ENCODE data around the gene SDF4. TPM values are rescaled to one million over a fixed set of nuclear protein-coding genes. Genes with fewer than 3 reads are reported as not detected.

The SDF4 gene
- total RNA-seq, 1 experiment from 2014 or later: 94.2 TPM

DNA sequence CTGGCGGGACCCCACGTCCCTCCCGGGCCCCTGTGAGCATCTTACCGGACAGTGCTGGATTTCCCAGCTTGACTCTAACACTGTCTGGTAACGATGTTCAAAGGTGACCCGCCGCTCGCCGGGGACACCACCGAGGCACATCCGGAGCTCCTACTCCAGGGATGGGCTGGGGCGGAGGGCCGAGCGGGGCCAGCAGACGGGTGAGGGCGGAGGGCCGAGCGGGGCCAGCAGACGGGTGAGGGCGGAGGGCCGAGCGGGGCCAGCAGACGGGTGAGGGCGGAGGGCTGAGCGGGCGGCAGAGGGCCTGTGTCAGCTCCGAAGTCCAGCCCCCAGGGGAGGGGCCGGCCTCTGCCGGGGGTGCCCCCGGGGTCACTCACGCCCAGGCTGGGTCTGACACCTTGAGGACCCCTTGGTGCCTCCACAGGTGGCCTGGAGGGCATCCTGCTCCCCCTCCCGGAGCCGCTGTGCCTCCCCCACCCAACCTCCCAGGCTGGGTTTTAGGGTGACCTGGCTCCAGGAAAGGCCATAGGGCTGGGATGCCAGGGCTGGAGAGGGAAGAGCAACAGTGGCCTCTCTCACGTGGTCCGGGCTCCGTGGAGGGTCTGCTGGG is 63.9 kb downstream of the SDF4 start:
- no peak for DNase-seq (ENCODE audit: low read depth, low spot score)
- in situ Hi-C loops (cut with HindIII; ENCODE audit: low pct_unique_long_range_greater_than_20kb, low sequenced_read_pairs): no loop called here

DNA sequence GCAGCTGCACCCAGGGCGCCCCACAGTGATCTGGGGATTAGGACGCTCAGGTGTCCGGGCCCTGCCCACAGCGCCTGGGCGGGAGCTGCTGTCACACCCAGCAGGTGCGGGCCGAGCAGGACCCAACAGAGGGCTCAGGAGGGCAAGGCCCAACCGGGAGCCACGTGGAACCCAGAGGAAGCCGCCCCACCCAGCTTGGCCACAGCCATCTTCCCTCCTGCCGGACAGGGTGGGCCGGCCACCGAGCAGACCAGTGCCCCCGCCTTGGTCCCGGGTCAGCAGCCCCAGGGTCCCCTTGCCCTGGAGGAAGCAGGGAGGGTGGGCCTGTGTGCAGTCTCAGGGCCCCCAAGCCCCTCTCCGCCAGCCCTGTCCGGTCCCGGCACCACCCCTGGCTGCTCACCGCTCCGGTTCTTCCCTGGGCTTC is 64.4 kb downstream of the SDF4 start:
- in situ Hi-C loops (cut with HindIII; ENCODE audit: low pct_unique_long_range_greater_than_20kb, low sequenced_read_pairs): no loop called here
- no peak for DNase-seq (ENCODE audit: low read depth, low spot score)

Small RNA genes lying within 50 kb of the gene (small RNA-seq; reads per million reads assigned to genes)
- 0 reads per million in 2 experiments for gene MIR200A
- gene MIR200B: 0 to 0.91 reads per million in 2 experiments
- 0 to 0.05 reads per million in 2 experiments for gene MIR429

Other genes starting within 250 kb of the SDF4 start
- 0.85 and 1.3 TPM in 2 replicates for gene PERM1, start 249.9 kb downstream of the SDF4 start, total RNA-seq (2014; rRNA removed; shearing (Covaris generic))
- 4.8 and 8.4 TPM in 2 replicates for gene HES4, start 231.9 kb downstream of the SDF4 start, total RNA-seq (2014; rRNA removed; shearing (Covaris generic))
- 3.1 and 6.2 TPM in 2 replicates for gene ISG15, start 218.5 kb downstream of the SDF4 start, total RNA-seq (2014; rRNA removed; shearing (Covaris generic))
- gene AGRN, start 211.9 kb downstream of the SDF4 start, total RNA-seq (2014; rRNA removed; shearing (Covaris generic)): 21.3 and 23.0 TPM in 2 replicates
- gene RNF223, start 157.7 kb downstream of the SDF4 start, total RNA-seq (2014; rRNA removed; shearing (Covaris generic)): not detected in 2 replicates
- gene C1orf159, start 115.9 kb downstream of the SDF4 start, total RNA-seq (2014; rRNA removed; shearing (Covaris generic)): 9.4 and 10.0 TPM in 2 replicates
- not detected in 2 replicates for gene TTLL10, start 58.1 kb downstream of the SDF4 start, total RNA-seq (2014; rRNA removed; shearing (Covaris generic))
- gene TNFRSF18, start 25.4 kb downstream of the SDF4 start, total RNA-seq (2014; rRNA removed; shearing (Covaris generic)): not detected in 2 replicates
- not detected in 2 replicates for gene TNFRSF4, start 17.8 kb downstream of the SDF4 start, total RNA-seq (2014; rRNA removed; shearing (Covaris generic))
- gene B3GALT6, start 236 bp upstream of the SDF4 start, total RNA-seq (2014; rRNA removed; shearing (Covaris generic)): 25.9 and 29.0 TPM in 2 replicates
- gene C1QTNF12, start 14.7 kb upstream of the SDF4 start, total RNA-seq (2014; rRNA removed; shearing (Covaris generic)): not detected in 2 replicates
- 37.8 and 41.9 TPM in 2 replicates for gene UBE2J2, start 41.9 kb upstream of the SDF4 start, total RNA-seq (2014; rRNA removed; shearing (Covaris generic))
- 0.71 and 1.3 TPM in 2 replicates for gene SCNN1D, start 48.4 kb upstream of the SDF4 start, total RNA-seq (2014; rRNA removed; shearing (Covaris generic))
- 14.2 and 14.5 TPM in 2 replicates for gene ACAP3, start 75.9 kb upstream of the SDF4 start, total RNA-seq (2014; rRNA removed; shearing (Covaris generic))
- gene PUSL1, start 76.6 kb upstream of the SDF4 start, total RNA-seq (2014; rRNA removed; shearing (Covaris generic)): 9.9 and 15.5 TPM in 2 replicates
- 60.1 and 63.5 TPM in 2 replicates for gene INTS11, start 92.7 kb upstream of the SDF4 start, total RNA-seq (2014; rRNA removed; shearing (Covaris generic))
- 19.6 and 22.2 TPM in 2 replicates for gene CPTP, start 92.8 kb upstream of the SDF4 start, total RNA-seq (2014; rRNA removed; shearing (Covaris generic))
- gene TAS1R3, start 99.3 kb upstream of the SDF4 start, total RNA-seq (2014; rRNA removed; shearing (Covaris generic)): not detected in 2 replicates
- gene DVL1, start 117.4 kb upstream of the SDF4 start, total RNA-seq (2014; rRNA removed; shearing (Covaris generic)): 41.4 and 42.8 TPM in 2 replicates
- gene MXRA8, start 126.6 kb upstream of the SDF4 start, total RNA-seq (2014; rRNA removed; shearing (Covaris generic)): 0.08 TPM in 1 of 2 replicates, not detected in the other
- gene AURKAIP1, start 143.2 kb upstream of the SDF4 start, total RNA-seq (2014; rRNA removed; shearing (Covaris generic)): 136 and 146 TPM in 2 replicates
- 67.7 and 78.7 TPM in 2 replicates for gene CCNL2, start 167.3 kb upstream of the SDF4 start, total RNA-seq (2014; rRNA removed; shearing (Covaris generic))
- gene MRPL20, start 175.3 kb upstream of the SDF4 start, total RNA-seq (2014; rRNA removed; shearing (Covaris generic)): 112 and 124 TPM in 2 replicates
- gene ANKRD65, start 189.3 kb upstream of the SDF4 start, total RNA-seq (2014; rRNA removed; shearing (Covaris generic)): not detected in 2 replicates
- 11.7 and 15.3 TPM in 2 replicates for gene VWA1, start 203.7 kb upstream of the SDF4 start, total RNA-seq (2014; rRNA removed; shearing (Covaris generic))
- 0.05 TPM in 1 of 2 replicates, not detected in the other for gene ATAD3C, start 217.7 kb upstream of the SDF4 start, total RNA-seq (2014; rRNA removed; shearing (Covaris generic))
- gene ATAD3B, start 239.8 kb upstream of the SDF4 start, total RNA-seq (2014; rRNA removed; shearing (Covaris generic)): 31.3 and 36.3 TPM in 2 replicates